BE2C (cell line): ENCODE measurements around the gene BIRC5.

Experiments used
- DNase-seq: peaks from one replicate; pipeline ENCODE4 v3.0.0-alpha.2; 2020
- H3K27me3 ChIP-seq: fragments of 250-450 bp; sonication (Bioruptor Pico); 2 replicates; pipeline ENCODE4 v1.5.1; 2020; ENCODE audit warnings: mild to moderate bottlenecking
- H3K36me3 ChIP-seq: fragments of 250-450 bp; sonication (Bioruptor Pico); 2 replicates; pipeline ENCODE4 v1.5.1; 2020; ENCODE audit warnings: mild to moderate bottlenecking
- H3K4me1 ChIP-seq: fragments of 250-450 bp; sonication (Bioruptor Pico); 2 replicates; pipeline ENCODE4 v1.5.1; 2020
- H3K4me3 ChIP-seq: 2 replicates; pipeline ENCODE4 v1.5.1; 2011; ENCODE audit warnings: low read depth, low read length
- H3K9me3 ChIP-seq: fragments of 250-450 bp; sonication (Bioruptor Pico); 2 replicates; pipeline ENCODE4 v1.5.1; 2020
- TF ChIP-seq, protein P1 (sequence below): IDR thresholded peaks from 2 replicates; pipeline ENCODE4 v1.5.1; 2012; ENCODE audit warnings: mild to moderate bottlenecking, low read depth, low read length

The BIRC5 gene

DNA sequence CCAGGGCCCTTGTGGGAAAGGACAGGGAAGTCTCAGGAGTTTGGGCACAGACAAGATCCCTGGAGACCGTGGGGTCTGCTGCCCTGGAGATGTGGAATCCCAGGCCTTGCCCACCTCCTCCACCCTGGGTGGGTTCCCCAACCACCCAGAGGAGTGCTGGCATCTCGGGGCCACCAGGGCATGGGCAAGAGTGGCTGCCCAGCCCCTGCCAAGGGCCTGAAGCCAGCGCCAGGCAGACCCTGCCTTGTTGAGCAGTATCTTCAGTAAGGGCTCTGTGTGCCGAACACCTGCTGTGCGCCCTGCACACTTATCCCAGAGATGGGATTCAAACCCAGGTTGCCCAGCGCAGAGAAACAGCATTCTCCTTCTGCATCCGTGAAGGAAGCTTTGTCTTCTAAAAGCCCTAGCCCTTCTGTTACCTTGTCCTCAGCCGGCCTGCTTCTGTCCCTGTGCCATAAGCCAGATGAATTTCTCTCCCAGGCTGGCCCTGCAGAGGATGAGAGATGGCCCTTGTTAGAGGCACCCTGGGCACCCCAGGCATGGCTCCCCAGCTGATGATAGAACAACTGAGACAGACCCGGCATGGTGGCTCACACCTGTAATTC is 49.8 kb downstream of the BIRC5 start:
- TF ChIP-seq, protein P1, sequence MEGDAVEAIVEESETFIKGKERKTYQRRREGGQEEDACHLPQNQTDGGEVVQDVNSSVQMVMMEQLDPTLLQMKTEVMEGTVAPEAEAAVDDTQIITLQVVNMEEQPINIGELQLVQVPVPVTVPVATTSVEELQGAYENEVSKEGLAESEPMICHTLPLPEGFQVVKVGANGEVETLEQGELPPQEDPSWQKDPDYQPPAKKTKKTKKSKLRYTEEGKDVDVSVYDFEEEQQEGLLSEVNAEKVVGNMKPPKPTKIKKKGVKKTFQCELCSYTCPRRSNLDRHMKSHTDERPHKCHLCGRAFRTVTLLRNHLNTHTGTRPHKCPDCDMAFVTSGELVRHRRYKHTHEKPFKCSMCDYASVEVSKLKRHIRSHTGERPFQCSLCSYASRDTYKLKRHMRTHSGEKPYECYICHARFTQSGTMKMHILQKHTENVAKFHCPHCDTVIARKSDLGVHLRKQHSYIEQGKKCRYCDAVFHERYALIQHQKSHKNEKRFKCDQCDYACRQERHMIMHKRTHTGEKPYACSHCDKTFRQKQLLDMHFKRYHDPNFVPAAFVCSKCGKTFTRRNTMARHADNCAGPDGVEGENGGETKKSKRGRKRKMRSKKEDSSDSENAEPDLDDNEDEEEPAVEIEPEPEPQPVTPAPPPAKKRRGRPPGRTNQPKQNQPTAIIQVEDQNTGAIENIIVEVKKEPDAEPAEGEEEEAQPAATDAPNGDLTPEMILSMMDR: no peak
- Histone ChIP-seq H3K4me3 (no peak overlapping the region), H3K36me3 (no peaks in the 10 kb centered on the region), H3K4me1 (peaks cover 24% of the 10 kb centered on the region), H3K27me3 (no peaks in the 10 kb centered on the region), H3K9me3 (no peaks in the 10 kb centered on the region)
- no peak for DNase-seq

DNA sequence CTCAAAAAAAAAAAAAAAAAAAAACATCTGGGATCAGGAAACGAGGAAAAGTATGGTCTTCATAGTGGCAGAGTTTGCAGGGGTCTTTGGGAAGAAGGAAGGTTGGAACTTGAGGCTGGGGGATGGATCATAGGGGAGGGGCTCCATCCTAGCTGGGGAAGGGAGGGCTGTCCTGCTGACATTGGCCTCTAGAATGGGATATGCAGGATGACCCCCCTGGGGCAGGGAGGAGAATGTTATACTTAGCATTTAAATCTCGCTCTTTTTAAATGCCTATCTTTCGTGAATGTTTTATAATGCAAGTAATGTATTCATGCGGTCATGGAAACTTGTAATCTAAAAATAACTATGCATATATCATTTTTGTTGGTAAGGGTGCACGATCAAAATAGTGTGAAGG is 50.5 kb downstream of the BIRC5 start:
- Histone ChIP-seq H3K4me3 (no peak overlapping the region), H3K9me3 (no peaks in the 10 kb centered on the region), H3K36me3 (no peaks in the 10 kb centered on the region), H3K4me1 (peaks cover 24% of the 10 kb centered on the region), H3K27me3 (no peaks in the 10 kb centered on the region)
- TF ChIP-seq, protein P1: no peak
- DNase-seq: no peak

DNA sequence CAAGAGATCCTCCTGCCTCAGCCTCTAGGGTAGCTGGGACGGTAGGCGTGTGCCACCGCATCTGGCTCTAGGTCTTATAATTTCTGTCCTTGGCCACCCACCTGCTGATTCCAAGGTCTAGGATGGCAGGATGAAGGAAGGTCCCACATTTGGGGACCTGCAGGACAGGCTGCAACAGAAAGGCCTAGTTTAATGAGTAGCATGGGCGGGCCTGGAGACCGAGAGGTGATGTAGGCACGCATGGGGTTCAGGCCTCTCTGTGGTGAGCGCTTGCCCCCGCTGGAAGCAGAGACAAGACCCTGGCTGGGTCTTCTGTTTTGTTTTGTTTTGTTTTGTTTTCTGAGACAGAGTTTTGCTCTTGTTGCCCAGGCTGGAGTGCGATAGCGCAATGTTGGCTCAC is 51.1 kb downstream of the BIRC5 start:
- Histone ChIP-seq H3K36me3 (no peaks in the 10 kb centered on the region), H3K4me3 (no peak overlapping the region), H3K27me3 (no peaks in the 10 kb centered on the region), H3K9me3 (no peaks in the 10 kb centered on the region), H3K4me1 (peaks cover 29% of the 10 kb centered on the region)
- TF ChIP-seq, protein P1: no peak
- DNase-seq: no peak

DNA sequence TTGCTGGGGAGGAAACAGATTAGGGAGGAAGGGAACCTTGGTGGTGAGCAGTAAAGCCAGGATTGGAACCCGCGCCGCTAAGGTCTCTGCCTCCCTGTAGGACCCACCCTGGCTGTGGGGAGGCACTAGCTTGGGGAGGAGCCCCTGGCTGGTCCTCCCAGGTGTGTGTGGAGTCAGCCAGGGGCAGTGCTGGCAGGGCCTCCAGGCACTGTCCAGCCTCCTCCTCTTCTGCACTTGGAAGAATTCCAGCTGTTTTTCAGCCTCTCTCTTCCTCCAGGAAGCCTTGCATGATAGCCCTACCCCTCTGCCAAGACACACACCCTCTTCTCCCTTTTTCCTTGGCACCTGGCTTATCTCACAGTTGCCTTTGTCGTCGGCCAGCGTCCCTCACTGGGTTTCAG is 52.2 kb downstream of the BIRC5 start:
- DNase-seq: no peak
- no peaks in the 10 kb centered on the region for H3K9me3 ChIP-seq
- TF ChIP-seq, protein P1: no peak
- H3K4me1 ChIP-seq: peaks cover 39% of the 10 kb centered on the region
- H3K36me3 ChIP-seq: no peaks in the 10 kb centered on the region
- no peaks in the 10 kb centered on the region for H3K27me3 ChIP-seq
- no peak overlapping the region for H3K4me3 ChIP-seq

DNA sequence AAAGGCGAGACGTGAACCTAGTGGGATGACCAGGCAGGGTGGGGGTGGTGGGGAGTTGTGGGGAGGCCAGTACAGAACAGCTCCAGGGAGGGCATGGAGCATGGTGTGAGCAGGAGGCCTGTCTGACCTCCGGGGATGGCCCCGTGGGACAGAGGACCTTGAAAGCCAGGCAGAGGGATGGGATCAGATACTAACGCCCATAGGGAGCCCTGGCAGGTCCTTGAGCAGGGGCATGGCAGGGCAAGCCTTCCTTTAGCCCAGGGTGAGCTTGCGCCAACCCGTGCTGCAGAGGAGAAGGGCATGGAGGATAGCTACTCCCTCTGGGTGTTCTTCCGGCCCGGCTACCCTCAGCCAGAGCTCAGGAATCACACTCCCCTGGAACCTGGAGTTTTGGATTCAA is 52.7 kb downstream of the BIRC5 start:
- TF ChIP-seq, protein P1: no peak
- DNase-seq: no peak
- no peaks in the 10 kb centered on the region for H3K27me3 ChIP-seq
- peaks cover 40% of the 10 kb centered on the region for H3K4me1 ChIP-seq
- no peak overlapping the region for H3K4me3 ChIP-seq
- H3K36me3 ChIP-seq: no peaks in the 10 kb centered on the region
- no peaks in the 10 kb centered on the region for H3K9me3 ChIP-seq

DNA sequence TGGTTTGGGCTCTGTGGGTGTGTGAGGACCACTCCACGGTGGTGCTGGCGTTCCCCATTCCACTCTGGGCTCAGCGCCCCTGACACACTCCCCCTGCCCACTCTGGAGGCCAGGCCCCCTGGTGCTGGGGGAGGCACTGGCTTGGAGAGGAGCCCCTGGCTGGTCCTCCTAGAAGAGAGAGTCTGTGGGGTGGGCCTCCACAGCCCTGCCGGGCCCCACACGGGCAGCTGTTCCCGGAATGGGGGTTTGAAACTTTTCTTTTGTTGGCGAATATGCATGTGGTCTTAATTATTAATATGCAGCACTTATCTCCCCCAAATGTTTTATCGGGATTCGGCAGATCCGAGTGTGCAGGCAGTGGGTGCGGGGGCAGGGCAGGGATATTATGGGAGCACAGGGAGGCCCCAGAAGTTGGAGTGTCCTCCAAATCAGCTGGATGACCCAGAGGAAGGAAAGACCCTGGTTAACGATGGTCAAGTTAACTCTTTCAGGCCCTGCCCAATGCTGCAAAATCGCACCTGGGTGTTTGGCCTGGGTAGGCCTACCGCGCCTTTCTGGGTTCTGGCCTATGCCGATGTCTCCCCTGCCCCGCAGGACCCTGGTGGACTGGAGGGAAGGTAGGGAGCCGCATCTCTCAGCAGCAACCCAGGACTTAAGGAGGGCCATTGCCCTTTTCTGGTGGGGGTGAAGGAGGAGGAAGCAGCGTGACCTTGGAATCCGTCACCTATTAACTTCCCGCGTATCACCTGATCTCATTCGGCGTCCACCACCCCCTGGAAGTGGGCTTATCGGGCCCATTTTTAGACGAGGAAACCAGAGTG is 53.4 kb downstream of the BIRC5 start:
- Histone ChIP-seq H3K9me3 (no peaks in the 10 kb centered on the region), H3K4me1 (peaks cover 44% of the 10 kb centered on the region), H3K27me3 (no peaks in the 10 kb centered on the region), H3K4me3 (no peak overlapping the region), H3K36me3 (no peaks in the 10 kb centered on the region)
- TF ChIP-seq, protein P1: no peak
- DNase-seq: no peak
